ENCODE measurements around the gene LPIN1.
A peak's percentile ranks its signal among the peaks of the same experiment; 100 is the strongest.

LPIN1 gene

GRCh38 chr2:11869391-11869991, 123.1 kb downstream of the LPIN1 start:
- no peak for DNase-seq

GRCh38 chr2:11870064-11870463, 123.6 kb downstream of the LPIN1 start:
- DNase-seq: no peak

GRCh38 chr2:11870584-11870983, 124.2 kb downstream of the LPIN1 start:
- no peak for DNase-seq

GRCh38 chr2:11871421-11871820, 125.0 kb downstream of the LPIN1 start:
- no peak for DNase-seq

- DNase-seq: peak in 1 of 2 donors; percentile 9
Measured at GRCh38 chr2:11872247-11872947, 126.0 kb downstream of the LPIN1 start.

- DNase-seq: no peak
Measured at GRCh38 chr2:11872948-11873269, 126.5 kb downstream of the LPIN1 start.

- DNase-seq: no peak
Measured at GRCh38 chr2:11873356-11874154, 127.1 kb downstream of the LPIN1 start.

GRCh38 chr2:11874861-11875260, 128.4 kb downstream of the LPIN1 start:
- no peak for DNase-seq

GRCh38 chr2:11875481-11875880, 129.0 kb downstream of the LPIN1 start:
- DNase-seq: no peak

GRCh38 chr2:11876436-11876835, 130.0 kb downstream of the LPIN1 start:
- DNase-seq: no peak

- no peak for DNase-seq
Measured at GRCh38 chr2:11876889-11877288, 130.5 kb downstream of the LPIN1 start.

Measured in activated CD4-positive, alpha-beta T cell treated with anti-CD3 and anti-CD28 coated beads for 4 hours (primary cell).